ENCODE results near the gene MACROD2. TPM values are rescaled to one million over a fixed set of nuclear protein-coding genes. Genes with fewer than 3 reads are reported as not detected.

Gene MACROD2
- total RNA-seq, 1 experiment from 2014 or later, result 1.6 TPM

- Histone ChIP-seq H3K4ac (ENCODE audit: low read depth, low read length) (no peak overlapping the region), H4K91ac (ENCODE audit: insufficient read length, low read depth, low read length) (no peak overlapping the region), H3K79me2 (ENCODE audit: insufficient read depth, low read length) (no peaks in the 10 kb centered on the region), H2BK120ac (ENCODE audit: low read depth, low read length, poor library complexity, severe bottlenecking) (no peak overlapping the region), H3K27ac (ENCODE audit: insufficient read length, low read depth, low read length) (no peak overlapping the region), H3K9ac (ENCODE audit: extremely low read depth, insufficient read length, low read length) (no peak overlapping the region), H3K14ac (ENCODE audit: insufficient read depth, low read length) (no peak overlapping the region), H3K4me2 (ENCODE audit: insufficient read depth, insufficient read length, low read length) (no peak overlapping the region), H2BK15ac (ENCODE audit: low read depth, low read length) (no peak overlapping the region), H2BK5ac (ENCODE audit: insufficient read length, low read length) (no peak overlapping the region), H2BK20ac (ENCODE audit: low read depth, low read length, poor library complexity, severe bottlenecking) (no peak overlapping the region), H3K18ac (ENCODE audit: insufficient read length, low read depth, low read length) (no peak overlapping the region), H3K4me1 (ENCODE audit: insufficient read depth, low read length) (no peaks in the 10 kb centered on the region), H3K79me1 (ENCODE audit: insufficient read depth, low read depth, low read length, poor library complexity, severe bottlenecking) (no peaks in the 10 kb centered on the region), H2AK5ac (ENCODE audit: insufficient read length, low read length) (no peak overlapping the region), H4K20me1 (ENCODE audit: control insufficient read depth, insufficient read depth, insufficient read length) (no peaks in the 10 kb centered on the region), H3K9me3 (ENCODE audit: control insufficient read depth, low read depth, low read length) (no peaks in the 10 kb centered on the region), H3K56ac (ENCODE audit: insufficient read length, low read depth, low read length) (no peak overlapping the region), H3K23ac (ENCODE audit: insufficient read length, low read depth, low read length) (no peak overlapping the region), H4K5ac (ENCODE audit: insufficient read length, low read depth, low read length) (no peak overlapping the region), H3T11ph (ENCODE audit: low read length) (no peak overlapping the region), H3K27me3 (ENCODE audit: insufficient read depth, low read length) (no peaks in the 10 kb centered on the region), H2AFZ (ENCODE audit: low read length) (no peak overlapping the region), H4K8ac (replicated peaks; ENCODE audit: insufficient read length, low read depth, low read length) (no peak overlapping the region), H3K23me2 (ENCODE audit: insufficient read length, low read depth, low read length, poor library complexity, severe bottlenecking) (no peaks in the 10 kb centered on the region), H2BK12ac (ENCODE audit: insufficient read length, low read depth, low read length) (no peak overlapping the region)
- Mint-ChIP-seq H3K36me3 (ENCODE audit: insufficient read depth in 1 of 3, low read depth in 3 of 3) (peaks cover 0 to 4% (median 0%) of the 10 kb centered on the region in 3 experiments; a peak in 1 of 7 replicates), H3K4me1 (0 out of 4 replicates have a peak, but pooled peaks cover 0 to 2% of the 10 kb centered on the region in 2 experiments), H3K9me3 (no peaks in the 10 kb centered on the region; a peak in 1 of 5 replicates), H3K27ac (no peak overlapping the region), H3K4me3 (no peak overlapping the region), H3K27me3 (ENCODE audit: low read depth) (peaks cover 2% of the 10 kb centered on the region; the same call in 1 of the 2 replicates)
- no peak for DNase-seq
- TF ChIP-seq CTCF (conservative IDR thresholded peaks at IDR 0.05), result no peak
- WGBS (ENCODE audit: extremely low coverage, insufficient read length, low lambda C conversion rate), result no CpG with 5 or more reads among the region's 1 CpG
These were observed 1905.1 kb downstream of the MACROD2 start for GRCh38 chr20:15900443-15900842.

All from H9 (cell line).